Cardiac muscle cell (in vitro differentiated cells and primary cell): ENCODE measurements around the gene LRRC45. TPM values are rescaled to one million over a fixed set of nuclear protein-coding genes. Genes with fewer than 3 reads are reported as not detected.

Source experiments
- DNase-seq, 2 donors: peaks; one replicate each; pipeline versions ENCODE4 v3.0.0 to v3.0.0-alpha.2; 2010 to 2017; ENCODE audit warnings: low read depth in 1 of 2, low spot score in 1 of 2
- H3K27ac ChIP-seq: fragments of 200-600 bp; sonication (generic); 2 replicates; pipeline ENCODE4 v1.5.1; 2016
- H3K27me3 ChIP-seq: fragments of 200-600 bp; sonication (generic); 2 replicates; pipeline ENCODE4 v1.6.0; 2016; ENCODE audit warnings: control low read depth
- H3K36me3 ChIP-seq: fragments of 200-600 bp; sonication (generic); 2 replicates; pipeline ENCODE4 v1.5.1; 2016; ENCODE audit warnings: control low read depth
- H3K4me1 ChIP-seq: fragments of 200-600 bp; sonication (generic); 2 replicates; pipeline ENCODE4 v1.8.1; 2017; ENCODE audit warnings: low read depth, mild to moderate bottlenecking, mixed run types
- H3K4me3 ChIP-seq: fragments of 200-600 bp; sonication (generic); 2 replicates; pipeline ENCODE4 v1.5.1; 2016; ENCODE audit warnings: mild to moderate bottlenecking
- H3K9me3 ChIP-seq: fragments of 200-600 bp; sonication (generic); 2 replicates; pipeline ENCODE4 v1.5.1; 2017; ENCODE audit warnings: low read depth, mild to moderate bottlenecking, control low read depth
- CTCF ChIP-seq: IDR thresholded peaks from 2 replicates; pipeline ENCODE4 v1.5.1; 2012; ENCODE audit warnings: low read depth, mild to moderate bottlenecking, low read length
- polyA plus RNA-seq: library from polyadenylated mRNA; unstranded; fragments of >200 nt; fragmentation: Nextera tagmentation; extraction: Ambion mirVana; gene quantifications from 2 replicates; pipeline ENCODE4 v1.2.1, GENCODE V29; 2016
- total RNA-seq: library from RNA; depleted of rRNA; stranded (reverse); fragments of >200 nt; gene quantifications from 2 replicates; pipeline ENCODE4 v1.2.3, GENCODE V29; 2016

Gene LRRC45
- total and polyA plus RNA-seq, 2 experiments from 2014 or later: 31.8 to 36.5 TPM

- Histone ChIP-seq H3K27me3 (no peaks in the 10 kb centered on the region), H3K4me1 (no peaks in the 10 kb centered on the region), H3K4me3 (no peak overlapping the region), H3K9me3 (no peaks in the 10 kb centered on the region), H3K36me3 (peaks cover 37% of the 10 kb centered on the region), H3K27ac (no peak overlapping the region)
- TF ChIP-seq CTCF: no peak
- DNase-seq: no peak
Measured at GRCh38 chr17:82078433-82078832, 55.3 kb downstream of the LRRC45 start.

DNA sequence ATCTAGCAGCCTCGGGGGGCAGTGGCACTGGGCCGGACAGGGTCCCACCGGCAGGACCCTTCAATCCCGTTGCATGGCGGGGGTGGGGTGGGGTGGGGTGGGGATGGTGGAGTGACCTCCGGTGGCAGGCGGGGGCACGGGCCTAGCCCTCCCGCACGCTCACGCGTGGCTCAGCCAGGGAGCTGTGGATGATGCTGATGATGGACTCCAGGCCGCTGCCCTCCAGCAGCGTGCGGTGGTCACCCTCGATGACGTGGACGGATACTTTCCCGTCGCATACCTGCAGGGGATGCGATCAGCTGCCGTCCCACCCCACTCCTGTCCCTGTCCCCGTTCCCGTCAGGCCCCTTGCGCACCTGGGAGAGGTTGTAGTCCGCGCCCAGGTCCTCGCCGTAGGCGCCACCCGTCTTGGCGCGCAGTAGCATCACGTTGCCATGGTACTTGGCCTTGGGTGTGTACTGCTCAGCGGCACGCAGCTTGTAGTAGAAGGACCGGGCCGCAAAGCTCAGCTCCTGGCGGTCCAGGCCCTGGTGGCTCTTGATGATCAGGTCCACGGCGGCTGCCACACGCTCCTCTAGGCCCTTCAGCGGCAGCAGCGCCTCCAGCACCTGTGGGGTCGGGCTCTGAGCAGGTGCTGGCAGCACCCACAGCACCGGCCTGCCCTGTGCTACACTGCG is 56.0 kb downstream of the LRRC45 start:
- no peaks in the 10 kb centered on the region for H3K9me3 ChIP-seq
- H3K4me1 ChIP-seq: no peaks in the 10 kb centered on the region
- no peak overlapping the region for H3K27ac ChIP-seq
- H3K27me3 ChIP-seq: no peaks in the 10 kb centered on the region
- DNase-seq: no peak
- peaks cover 43% of the 10 kb centered on the region for H3K36me3 ChIP-seq
- TF ChIP-seq CTCF: no peak
- H3K4me3 ChIP-seq: no peak overlapping the region

GRCh38 chr17:82080048-82080788 is 57.1 kb downstream of the LRRC45 start:
- no peak overlapping the region for H3K4me3 ChIP-seq
- DNase-seq: no peak
- peaks cover 54% of the 10 kb centered on the region for H3K36me3 ChIP-seq

More at GRCh38 chr17:82080048-82080788, 57.1 kb downstream of the LRRC45 start:
- Histone ChIP-seq H3K27me3 (no peaks in the 10 kb centered on the region), H3K27ac (no peak overlapping the region), H3K4me1 (no peaks in the 10 kb centered on the region), H3K9me3 (no peaks in the 10 kb centered on the region)
- no peak for TF ChIP-seq CTCF

Other genes starting within 250 kb of the LRRC45 start
- 0.15 TPM in 1 of 2 replicates, not detected in the other for gene GCGR, start 219.2 kb upstream of the LRRC45 start, total RNA-seq
- 0.79 TPM in 1 of 2 replicates, not detected in the other for gene GCGR, start 219.2 kb upstream of the LRRC45 start, polyA plus RNA-seq
- 161 and 219 TPM in 2 replicates for gene MCRIP1, start 190.0 kb upstream of the LRRC45 start, total RNA-seq
- 179 and 233 TPM in 2 replicates for gene MCRIP1, start 190.0 kb upstream of the LRRC45 start, polyA plus RNA-seq
- gene PPP1R27, start 188.3 kb upstream of the LRRC45 start, total RNA-seq: not detected in 2 replicates
- gene PPP1R27, start 188.3 kb upstream of the LRRC45 start, polyA plus RNA-seq: 1.0 TPM in 1 of 2 replicates, not detected in the other
- gene P4HB, start 162.8 kb upstream of the LRRC45 start, total RNA-seq: 972 and 1,150 TPM in 2 replicates
- gene P4HB, start 162.8 kb upstream of the LRRC45 start, polyA plus RNA-seq: 388 and 597 TPM in 2 replicates
- gene ARHGDIA, start 152.0 kb upstream of the LRRC45 start, total RNA-seq: 101 and 177 TPM in 2 replicates
- gene ARHGDIA, start 152.0 kb upstream of the LRRC45 start, polyA plus RNA-seq: 139 and 163 TPM in 2 replicates
- gene ALYREF, start 131.7 kb upstream of the LRRC45 start, total RNA-seq: 94.0 and 139 TPM in 2 replicates
- gene ALYREF, start 131.7 kb upstream of the LRRC45 start, polyA plus RNA-seq: 93.0 and 130 TPM in 2 replicates
- 128 and 178 TPM in 2 replicates for gene ANAPC11, start 131.6 kb upstream of the LRRC45 start, total RNA-seq
- gene ANAPC11, start 131.6 kb upstream of the LRRC45 start, polyA plus RNA-seq: 368 and 407 TPM in 2 replicates
- 2.3 and 9.1 TPM in 2 replicates for gene NPB, start 121.1 kb upstream of the LRRC45 start, total RNA-seq
- 1.2 and 6.6 TPM in 2 replicates for gene NPB, start 121.1 kb upstream of the LRRC45 start, polyA plus RNA-seq
- 83.8 and 111 TPM in 2 replicates for gene PCYT2, start 111.9 kb upstream of the LRRC45 start, total RNA-seq
- gene PCYT2, start 111.9 kb upstream of the LRRC45 start, polyA plus RNA-seq: 73.3 and 138 TPM in 2 replicates
- 10.4 and 26.7 TPM in 2 replicates for gene SIRT7, start 105.1 kb upstream of the LRRC45 start, total RNA-seq
- 13.3 and 16.7 TPM in 2 replicates for gene SIRT7, start 105.1 kb upstream of the LRRC45 start, polyA plus RNA-seq
- 14.8 and 16.1 TPM in 2 replicates for gene MAFG, start 95.6 kb upstream of the LRRC45 start, total RNA-seq
- 23.9 and 27.0 TPM in 2 replicates for gene MAFG, start 95.6 kb upstream of the LRRC45 start, polyA plus RNA-seq
- 109 and 162 TPM in 2 replicates for gene PYCR1, start 86.0 kb upstream of the LRRC45 start, total RNA-seq
- 147 and 153 TPM in 2 replicates for gene PYCR1, start 86.0 kb upstream of the LRRC45 start, polyA plus RNA-seq
- gene MYADML2, start 76.1 kb upstream of the LRRC45 start, total RNA-seq: 12.2 and 22.8 TPM in 2 replicates
- gene MYADML2, start 76.1 kb upstream of the LRRC45 start, polyA plus RNA-seq: 17.1 and 17.9 TPM in 2 replicates
- 7.4 and 8.1 TPM in 2 replicates for gene NOTUM, start 62.1 kb upstream of the LRRC45 start, total RNA-seq
- gene NOTUM, start 62.1 kb upstream of the LRRC45 start, polyA plus RNA-seq: 4.2 and 8.8 TPM in 2 replicates
- 48.5 and 58.9 TPM in 2 replicates for gene ASPSCR1, start 45.7 kb upstream of the LRRC45 start, total RNA-seq
- gene ASPSCR1, start 45.7 kb upstream of the LRRC45 start, polyA plus RNA-seq: 63.1 and 74.0 TPM in 2 replicates
- gene CENPX, start 427 bp upstream of the LRRC45 start, total RNA-seq: 82.9 and 108 TPM in 2 replicates
- 98.2 and 129 TPM in 2 replicates for gene CENPX, start 427 bp upstream of the LRRC45 start, polyA plus RNA-seq
- gene RAC3, start 8.4 kb downstream of the LRRC45 start, total RNA-seq: 58.7 and 73.7 TPM in 2 replicates
- 9.9 and 16.4 TPM in 2 replicates for gene RAC3, start 8.4 kb downstream of the LRRC45 start, polyA plus RNA-seq
- 164 and 256 TPM in 2 replicates for gene DCXR, start 14.4 kb downstream of the LRRC45 start, total RNA-seq
- gene DCXR, start 14.4 kb downstream of the LRRC45 start, polyA plus RNA-seq: 228 and 312 TPM in 2 replicates
- gene RFNG, start 28.5 kb downstream of the LRRC45 start, total RNA-seq: 94.6 and 104 TPM in 2 replicates
- gene RFNG, start 28.5 kb downstream of the LRRC45 start, polyA plus RNA-seq: 91.0 and 98.3 TPM in 2 replicates
- gene GPS1, start 28.6 kb downstream of the LRRC45 start, total RNA-seq: 231 and 235 TPM in 2 replicates
- 223 and 257 TPM in 2 replicates for gene GPS1, start 28.6 kb downstream of the LRRC45 start, polyA plus RNA-seq
- 109 and 184 TPM in 2 replicates for gene DUS1L, start 42.5 kb downstream of the LRRC45 start, total RNA-seq
- 183 and 196 TPM in 2 replicates for gene DUS1L, start 42.5 kb downstream of the LRRC45 start, polyA plus RNA-seq
- 276 and 279 TPM in 2 replicates for gene FASN, start 74.9 kb downstream of the LRRC45 start, total RNA-seq
- 61.8 and 85.9 TPM in 2 replicates for gene FASN, start 74.9 kb downstream of the LRRC45 start, polyA plus RNA-seq
- 28.3 and 46.2 TPM in 2 replicates for gene CCDC57, start 189.5 kb downstream of the LRRC45 start, total RNA-seq
- 53.5 and 56.0 TPM in 2 replicates for gene CCDC57, start 189.5 kb downstream of the LRRC45 start, polyA plus RNA-seq
- 313 and 327 TPM in 2 replicates for gene SLC16A3, start 205.7 kb downstream of the LRRC45 start, total RNA-seq
- gene SLC16A3, start 205.7 kb downstream of the LRRC45 start, polyA plus RNA-seq: 55.6 and 63.2 TPM in 2 replicates